Keratinocyte (primary cell): ENCODE results near the gene CEP170B. TPM values are rescaled to one million over a fixed set of nuclear protein-coding genes. Genes with fewer than 3 reads are reported as not detected.

Experiments used
- DNase-seq: peaks from one replicate; pipeline ENCODE4 v3.0.0-alpha.2; 2011; ENCODE audit warnings: low read depth, missing footprints, low spot score
- FAIRE-seq: peaks from 2 replicates; lab custom pipeline; 2011; peaks lifted over from hg19 to GRCh38; lab: Jason Lieb, UNC
- H2AFZ ChIP-seq: 2 replicates; pipeline ENCODE4 v1.6.0; 2012; ENCODE audit warnings: low read length, control low read depth, inconsistent platforms; ENCODE audit not compliant: control insufficient read depth
- H3K27ac ChIP-seq: 2 replicates; pipeline ENCODE4 v1.5.1; 2011; ENCODE audit warnings: low read length; ENCODE audit not compliant: control insufficient read depth, insufficient read depth
- H3K27me3 ChIP-seq: 3 replicates; pipeline ENCODE4 v1.6.0; 2011; ENCODE audit warnings: low read length; ENCODE audit not compliant: control insufficient read depth, insufficient read depth; ENCODE audit errors: extremely low read depth
- H3K36me3 ChIP-seq, 2 experiments: 2 replicates in 1 of 2; 3 replicates in 1 of 2; pipeline ENCODE4 v1.5.1; 2011; ENCODE audit warnings: low read length in 2 of 2, mild to moderate bottlenecking in 1 of 2; ENCODE audit not compliant: control insufficient read depth in 2 of 2, insufficient read depth in 2 of 2; ENCODE audit errors: extremely low read depth in 1 of 2
- H3K4me1 ChIP-seq: 3 replicates; pipeline ENCODE4 v1.5.1; 2011; ENCODE audit warnings: low read length; ENCODE audit not compliant: control insufficient read depth, insufficient read depth; ENCODE audit errors: extremely low read depth
- H3K4me2 ChIP-seq: 3 replicates; pipeline ENCODE4 v1.6.0; 2011; ENCODE audit warnings: low read depth, low read length; ENCODE audit not compliant: control insufficient read depth, insufficient read depth; ENCODE audit errors: extremely low read depth
- H3K4me3 ChIP-seq, 3 experiments: fragments of 200-600 bp in 1 of 3; sonication (generic) in 1 of 3; 2 replicates in 2 of 3; 3 replicates in 1 of 3; pipeline ENCODE4 v1.5.1; 2011 to 2016; ENCODE audit warnings: low read length in 3 of 3, mild to moderate bottlenecking in 3 of 3, control low read depth in 2 of 3, inconsistent platforms in 1 of 3, low read depth in 1 of 3, mixed read lengths in 1 of 3, mixed run types in 1 of 3, moderate library complexity in 1 of 3; ENCODE audit not compliant: control insufficient read depth in 2 of 3, insufficient read depth in 2 of 3; ENCODE audit errors: extremely low read depth in 1 of 3
- H3K79me2 ChIP-seq: 2 replicates; pipeline ENCODE4 v1.6.0; 2012; ENCODE audit warnings: low read length; ENCODE audit not compliant: control insufficient read depth, insufficient read depth
- H3K9ac ChIP-seq: 3 replicates; pipeline ENCODE4 v1.6.0; 2011; ENCODE audit warnings: low read length; ENCODE audit not compliant: control insufficient read depth, insufficient read depth; ENCODE audit errors: extremely low read depth
- H3K9me1 ChIP-seq: 3 replicates; pipeline ENCODE4 v1.6.0; 2011; ENCODE audit warnings: low read length; ENCODE audit not compliant: control insufficient read depth, insufficient read depth; ENCODE audit errors: extremely low read depth
- H3K9me3 ChIP-seq: 2 replicates; pipeline ENCODE4 v1.5.1; 2012; ENCODE audit warnings: low read depth, low read length; ENCODE audit not compliant: control insufficient read depth
- H4K20me1 ChIP-seq: 3 replicates; pipeline ENCODE4 v1.6.0; 2011; ENCODE audit warnings: low read length; ENCODE audit not compliant: control insufficient read depth, insufficient read depth; ENCODE audit errors: extremely low read depth
- CTCF ChIP-seq, 3 experiments: IDR thresholded peaks in 1 of 3; conservative IDR thresholded peaks in 1 of 3; optimal IDR thresholded peaks in 1 of 3; 2 replicates in 2 of 3; 3 replicates in 1 of 3; pipeline versions ENCODE3 to v1.5.1; 2011; ENCODE audit warnings: low read length in 3 of 3, mild to moderate bottlenecking in 3 of 3, moderate library complexity in 2 of 3, control low read depth in 1 of 3, inconsistent platforms in 1 of 3; ENCODE audit not compliant: insufficient read depth in 2 of 3; ENCODE audit errors: extremely low read depth in 1 of 3
- EZH2 ChIP-seq: IDR thresholded peaks from one replicate; pipeline ENCODE4 v1.6.1; 2012; ENCODE audit warnings: inconsistent platforms, mild to moderate bottlenecking, low read length, moderate library complexity
- dilution Hi-C: fragments of 300-500 bp; cut with MboI; formaldehyde crosslinking; loops from one replicate; pipeline ENCODE4 v1.7.0; 2020; ENCODE audit warnings: low sequenced_read_pairs; ENCODE audit not compliant: extremely low pct_ligation_motif_present
- polyA minus RNA-seq, 3 experiments: library from RNA; depleted of rRNA, polyadenylated mRNA; stranded (reverse); fragments of >200 nt; gene quantifications; 1 replicate in 1 of 3; 2 replicates in 1 of 3; 3 replicates in 1 of 3; pipeline ENCODE4 v1.2.3, GENCODE V29; 2011
- polyA plus RNA-seq, 5 experiments: library from polyadenylated mRNA; depleted of rRNA in 3 of 5; stranded (reverse) in 3 of 5; stranded (forward) in 1 of 5; unstranded in 1 of 5; fragments of >200 nt; gene quantifications; 1 replicate in 1 of 5; 2 replicates in 3 of 5; 3 replicates in 1 of 5; pipeline versions ENCODE4 v1.2.1 to v1.2.3, GENCODE V29; 2011 to 2012; ENCODE audit warnings: missing spikeins in 2 of 5, low read depth in 1 of 5, low replicate concordance in 1 of 5

Gene CEP170B
- 8.7 to 15.6 TPM (median 14.9 TPM) in 3 replicates for polyA plus RNA-seq
- 10.9 TPM for polyA plus RNA-seq (2011; ENCODE audit: low read depth)
- 7.2 and 19.4 TPM in 2 replicates for polyA plus RNA-seq (2011; cell fraction: cytosol; rRNA removed)
- 46.1 and 66.7 TPM in 2 replicates for polyA plus RNA-seq (2011; cell fraction: nucleus; rRNA removed)
- polyA plus RNA-seq (2012; ENCODE audit: low replicate concordance), result 23.0 and 30.9 TPM in 2 replicates
- 13.7 to 25.4 TPM (median 16.7 TPM) in 3 replicates for polyA minus RNA-seq
- 53.3 TPM for polyA minus RNA-seq (2011; cell fraction: cytosol; rRNA and poly(A)+ RNA removed)
- 38.9 TPM in 2 replicates for polyA minus RNA-seq (2011; cell fraction: nucleus; rRNA and poly(A)+ RNA removed)

- Histone ChIP-seq H3K79me2 (peaks cover 77% of the 10 kb centered on the region), H3K36me3 (peaks cover 11 to 16% of the 10 kb centered on the region in 2 experiments), H3K9me3 (no peaks in the 10 kb centered on the region), H3K9me1 (peaks cover 7% of the 10 kb centered on the region), H3K4me2 (peak within 1 kb of the TSS; percentile 97), H3K9ac (peak within 1 kb of the TSS; percentile 87), H4K20me1 (peaks cover 21% of the 10 kb centered on the region), H3K4me1 (peaks cover 14% of the 10 kb centered on the region), H3K27me3 (no peaks in the 10 kb centered on the region), H3K27ac (peak within 1 kb of the TSS; percentile 76), H2AFZ (peak within 1 kb of the TSS; percentile 40), H3K4me3 (peak within 1 kb of the TSS; percentile 84 to 95 (median 84))
- TF ChIP-seq EZH2, result no peak
- TF ChIP-seq CTCF (optimal IDR thresholded peaks at IDR 0.05 in 1 of 3, IDR thresholded peaks at IDR 0.05 in 1 of 3, conservative IDR thresholded peaks at IDR 0.05 in 1 of 3; ENCODE audit: extremely low read depth in 1 of 3, insufficient read depth in 2 of 3, low read length in 3 of 3), result no peak
- no peak for FAIRE-seq
- DNase-seq, result no peak
- dilution Hi-C loops, result no loop called here
These were observed at the start of gene CEP170B for GRCh38 chr14:104865081-104865630. CEP170B (plus strand) TSS chr14:104865268; CDS start chr14:104868451, 3,183 bp downstream.

- DNase-seq (no peak), FAIRE-seq (no peak)
- TF ChIP-seq EZH2 (no peak), CTCF (optimal IDR thresholded peaks at IDR 0.05 in 1 of 3, IDR thresholded peaks at IDR 0.05 in 1 of 3, conservative IDR thresholded peaks at IDR 0.05 in 1 of 3; ENCODE audit: extremely low read depth in 1 of 3, insufficient read depth in 2 of 3, low read length in 3 of 3) (no peak)
- H3K27ac ChIP-seq, result peak overlapping the region; percentile 75
- H3K9ac ChIP-seq, result peak overlapping the region; percentile 92
- H3K27me3 ChIP-seq, result no peaks in the 10 kb centered on the region
- H3K9me1 ChIP-seq, result no peaks in the 10 kb centered on the region
- peaks cover 3% of the 10 kb centered on the region for H3K79me2 ChIP-seq
- peak overlapping the region; percentile 98 for H2AFZ ChIP-seq
- H3K36me3 ChIP-seq, result no peaks in the 10 kb centered on the region
- H4K20me1 ChIP-seq, result no peaks in the 10 kb centered on the region
- peak overlapping the region; percentile 67 to 89 (median 82) for H3K4me3 ChIP-seq
- no peaks in the 10 kb centered on the region for H3K9me3 ChIP-seq
- H3K4me1 ChIP-seq, result peaks cover 11% of the 10 kb centered on the region
- dilution Hi-C loops, result no loop called here
- H3K4me2 ChIP-seq, result peak overlapping the region; percentile 74
These were observed 48.5 kb upstream of the CEP170B start for GRCh38 chr14:104816616-104816884.
